ENCODE data around the gene IZUMO1. TPM values are rescaled to one million over a fixed set of nuclear protein-coding genes. Genes with fewer than 3 reads are reported as not detected.

Gene IZUMO1
- total RNA-seq, 1 donor from 2014 or later = 0.52 TPM

DNA sequence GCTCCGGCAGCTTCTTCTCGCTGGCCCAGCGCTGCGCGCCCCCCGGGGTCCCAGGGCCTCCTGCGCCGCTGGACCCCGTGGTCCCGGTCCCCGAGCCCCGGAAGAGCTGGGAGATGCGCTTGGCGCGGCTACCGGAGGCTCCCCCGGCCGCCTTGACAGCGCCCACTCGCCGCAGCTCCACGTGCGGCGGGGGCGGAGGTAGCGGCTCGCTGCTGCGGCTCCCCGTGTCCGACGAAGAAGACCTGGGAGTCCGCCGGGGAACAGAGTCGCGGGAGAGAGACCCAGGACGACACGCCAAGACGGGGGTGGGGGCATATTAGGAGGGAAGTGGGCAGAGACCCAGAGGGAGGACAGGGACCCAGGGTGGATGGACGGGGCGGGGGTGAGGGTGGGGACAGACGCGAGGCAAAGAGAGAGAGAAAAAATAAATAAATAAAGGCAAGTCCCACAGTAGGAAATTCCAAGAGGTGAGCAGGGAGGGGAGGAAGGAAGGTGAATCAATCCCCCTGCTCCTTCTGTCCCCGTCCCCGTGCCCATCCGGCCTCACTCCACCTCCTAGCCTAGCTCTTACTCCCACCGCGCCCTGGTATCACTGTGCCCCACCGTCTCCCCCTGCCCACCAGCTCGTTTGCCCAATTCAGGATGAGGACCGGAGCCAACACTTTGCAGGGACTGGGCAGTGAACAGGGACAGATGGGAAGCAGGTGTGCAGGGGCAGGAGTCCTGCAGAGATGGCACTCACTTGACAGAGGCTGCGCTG lies 7.1 kb downstream of the IZUMO1 start:
- Histone ChIP-seq H3K27ac (ENCODE audit: low read depth, low read length) (peak overlapping the region; percentile 79), H3K9me3 (ENCODE audit: control insufficient read depth in 3 of 3, low read length in 3 of 3) (no peaks in the 10 kb centered on the region), H3K36me3 (ENCODE audit: control insufficient read depth in 3 of 3, insufficient read depth in 3 of 3, low read length in 3 of 3) (no peaks in the 10 kb centered on the region), H3K9ac (ENCODE audit: low read depth in 1 of 3, low read length in 3 of 3) (peak overlapping the region; percentile 68 to 83 (median 72)), H3K27me3 (ENCODE audit: control insufficient read depth in 3 of 3, insufficient read depth in 3 of 3, low read length in 3 of 3) (no peaks in the 10 kb centered on the region), H3K4me1 (ENCODE audit: control insufficient read depth in 3 of 3, insufficient read depth in 3 of 3, low read length in 3 of 3) (peaks cover 14 to 27% (median 25%) of the 10 kb centered on the region in 3 donors), H3K4me3 (ENCODE audit: low read length in 3 of 3) (peak overlapping the region; percentile 57 to 76 (median 72))

DNA sequence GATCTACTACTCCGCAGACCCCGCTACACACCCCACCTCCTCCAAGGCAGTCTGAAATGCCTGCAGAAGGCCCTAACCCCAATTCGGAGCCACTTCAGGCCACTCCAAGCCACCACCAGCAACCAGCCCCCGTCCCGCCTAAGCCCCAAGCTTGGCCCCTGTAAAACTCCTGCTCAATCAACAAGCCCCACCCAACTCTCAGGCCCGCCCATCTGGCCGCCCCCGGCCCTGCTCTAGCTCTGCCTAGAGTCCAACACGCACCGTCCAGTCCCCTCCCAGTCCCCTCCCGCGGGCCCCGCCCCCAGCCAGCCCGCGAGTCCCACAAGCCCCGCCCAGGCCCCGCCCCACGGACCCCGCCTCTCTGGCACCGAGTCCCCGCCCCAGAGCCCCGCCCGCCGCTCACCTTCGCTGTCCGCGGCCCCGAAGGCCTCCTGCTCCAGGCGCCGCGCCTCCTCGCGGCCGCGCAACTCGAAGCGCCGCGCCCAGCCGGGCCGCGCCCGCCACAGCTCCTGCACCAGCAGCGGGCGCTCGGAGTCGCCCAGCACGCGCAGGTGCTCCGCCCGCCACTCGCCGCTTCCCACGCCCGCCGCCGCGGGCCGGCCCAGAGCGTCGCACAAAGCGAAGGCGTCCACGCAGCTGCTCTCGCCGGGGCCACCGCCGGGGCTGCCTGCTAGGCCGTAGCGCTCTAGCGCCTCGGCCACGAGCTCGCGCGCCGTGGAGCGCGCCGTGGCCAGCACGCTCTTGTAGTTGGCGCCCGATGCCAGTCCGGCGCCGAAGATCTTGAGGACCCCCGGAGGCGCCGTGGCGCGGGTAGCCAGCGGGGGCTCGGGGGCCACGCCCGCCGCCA lies 7.9 kb downstream of the IZUMO1 start:
- H3K36me3 ChIP-seq (ENCODE audit: control insufficient read depth in 3 of 3, insufficient read depth in 3 of 3, low read length in 3 of 3) = no peaks in the 10 kb centered on the region
- H3K9ac ChIP-seq (ENCODE audit: low read depth in 1 of 3, low read length in 3 of 3) = peak overlapping the region; percentile 57 to 83 (median 72)
- no peaks in the 10 kb centered on the region for H3K27me3 ChIP-seq (ENCODE audit: control insufficient read depth in 3 of 3, insufficient read depth in 3 of 3, low read length in 3 of 3)
- peak overlapping the region; percentile 79 for H3K27ac ChIP-seq (ENCODE audit: low read depth, low read length)
- peaks cover 14 to 27% (median 25%) of the 10 kb centered on the region in 3 donors for H3K4me1 ChIP-seq (ENCODE audit: control insufficient read depth in 3 of 3, insufficient read depth in 3 of 3, low read length in 3 of 3)
- H3K4me3 ChIP-seq (ENCODE audit: low read length in 3 of 3) = peak overlapping the region; percentile 62 to 76 (median 72)
- H3K9me3 ChIP-seq (ENCODE audit: control insufficient read depth in 3 of 3, low read length in 3 of 3) = no peaks in the 10 kb centered on the region

DNA sequence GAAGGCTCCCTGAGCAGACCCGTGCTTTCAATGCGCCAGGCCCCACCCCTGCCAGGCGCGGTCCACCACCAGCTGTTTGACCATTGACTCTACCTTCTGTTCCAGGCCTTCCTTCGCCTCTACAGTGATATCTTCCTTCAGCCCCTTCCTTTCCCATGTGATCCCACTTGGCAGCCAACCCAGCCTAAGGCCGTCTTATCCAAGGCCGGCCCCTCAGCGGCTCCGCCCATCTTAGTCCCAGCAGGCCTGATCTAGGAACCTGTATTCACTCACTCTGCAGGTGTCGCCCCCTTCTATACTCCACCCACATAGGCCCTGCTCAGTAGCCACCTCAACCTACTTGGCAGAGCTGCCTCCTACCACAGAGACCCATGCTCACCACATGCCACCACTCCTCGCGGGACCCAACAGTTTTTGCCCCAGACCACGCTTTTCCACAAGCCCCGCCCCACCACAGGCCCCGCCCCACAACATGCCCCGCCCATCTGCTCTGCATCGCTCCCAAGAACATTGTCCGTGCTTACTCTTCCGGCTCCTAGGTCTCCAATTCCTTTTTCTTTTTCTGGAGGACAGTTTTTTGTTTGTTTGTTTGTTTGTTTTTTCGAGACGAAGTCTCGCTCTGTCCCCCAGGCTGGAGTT lies 9.2 kb downstream of the IZUMO1 start:
- Histone ChIP-seq H3K27me3 (ENCODE audit: control insufficient read depth in 3 of 3, insufficient read depth in 3 of 3, low read length in 3 of 3) (no peaks in the 10 kb centered on the region), H3K36me3 (ENCODE audit: control insufficient read depth in 3 of 3, insufficient read depth in 3 of 3, low read length in 3 of 3) (peaks cover 0 to 2% (median 0%) of the 10 kb centered on the region in 3 donors), H3K4me3 (ENCODE audit: low read length in 3 of 3) (no peak overlapping the region), H3K4me1 (ENCODE audit: control insufficient read depth in 3 of 3, insufficient read depth in 3 of 3, low read length in 3 of 3) (peaks cover 14 to 27% (median 25%) of the 10 kb centered on the region in 3 donors), H3K9me3 (ENCODE audit: control insufficient read depth in 3 of 3, low read length in 3 of 3) (no peaks in the 10 kb centered on the region), H3K27ac (ENCODE audit: low read depth, low read length) (no peak overlapping the region), H3K9ac (ENCODE audit: low read depth in 1 of 3, low read length in 3 of 3) (no peak overlapping the region)

DNA sequence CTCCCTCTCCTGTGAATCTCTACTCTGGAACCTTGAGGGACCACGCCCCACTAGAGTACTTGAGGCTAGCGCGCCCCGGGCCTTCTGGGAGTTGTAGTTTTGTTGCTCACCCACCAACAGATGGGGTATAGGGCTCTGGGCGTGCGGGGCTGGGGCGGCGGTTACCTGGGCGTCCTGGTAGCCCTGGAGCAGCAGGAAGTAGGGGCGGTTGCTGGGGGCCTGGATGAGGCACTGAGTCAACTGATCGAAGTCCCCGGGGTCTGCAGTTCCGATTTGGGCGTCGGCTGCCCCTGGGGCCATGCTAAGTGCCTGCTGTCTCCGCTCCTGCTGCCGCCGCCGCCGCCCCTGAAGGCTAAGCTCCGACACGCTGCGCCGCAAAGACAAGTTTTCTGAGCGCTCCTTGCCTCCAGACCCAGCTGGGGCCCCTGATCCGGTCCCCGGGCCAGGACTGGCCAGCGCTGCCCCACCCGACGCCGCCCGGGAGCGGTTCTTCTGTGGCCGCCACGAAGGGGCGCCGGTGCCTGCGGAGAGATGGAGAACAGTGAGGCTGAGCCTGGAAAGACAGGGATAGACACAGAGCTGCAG lies 11.6 kb downstream of the IZUMO1 start:
- H3K9me3 ChIP-seq (ENCODE audit: control insufficient read depth in 3 of 3, low read length in 3 of 3) = no peaks in the 10 kb centered on the region
- H3K36me3 ChIP-seq (ENCODE audit: control insufficient read depth in 3 of 3, insufficient read depth in 3 of 3, low read length in 3 of 3) = peaks cover 0 to 2% (median 0%) of the 10 kb centered on the region in 3 donors
- H3K9ac ChIP-seq (ENCODE audit: low read depth in 1 of 3, low read length in 3 of 3) = no peak overlapping the region
- no peak overlapping the region for H3K27ac ChIP-seq (ENCODE audit: low read depth, low read length)
- H3K27me3 ChIP-seq (ENCODE audit: control insufficient read depth in 3 of 3, insufficient read depth in 3 of 3, low read length in 3 of 3) = no peaks in the 10 kb centered on the region
- H3K4me1 ChIP-seq (ENCODE audit: control insufficient read depth in 3 of 3, insufficient read depth in 3 of 3, low read length in 3 of 3) = peaks cover 8 to 15% (median 15%) of the 10 kb centered on the region in 3 donors
- H3K4me3 ChIP-seq (ENCODE audit: low read length in 3 of 3) = no peak overlapping the region

DNA sequence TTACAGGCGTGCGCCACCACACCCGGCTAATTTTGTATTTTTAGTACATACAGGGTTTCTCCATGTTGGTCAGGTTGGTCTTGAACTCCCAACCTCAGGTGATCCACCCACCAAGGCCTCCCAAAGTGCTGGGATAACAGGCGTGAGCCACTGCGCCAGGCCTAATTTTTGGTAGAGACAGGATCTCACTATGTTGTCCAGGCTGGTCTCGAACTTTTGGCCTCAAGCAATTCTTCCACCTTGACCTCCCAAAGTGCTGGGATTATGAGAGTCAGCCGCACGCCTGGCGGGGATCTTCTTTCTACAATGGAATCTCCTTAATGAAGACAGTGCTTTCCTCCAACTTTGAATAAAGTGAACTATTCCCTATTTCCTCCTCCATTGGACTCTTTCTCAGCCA lies 12.1 kb downstream of the IZUMO1 start:
- Histone ChIP-seq H3K27ac (ENCODE audit: low read depth, low read length) (no peak overlapping the region), H3K4me1 (ENCODE audit: control insufficient read depth in 3 of 3, insufficient read depth in 3 of 3, low read length in 3 of 3) (peaks cover 4 to 11% (median 10%) of the 10 kb centered on the region in 3 donors), H3K9me3 (ENCODE audit: control insufficient read depth in 3 of 3, low read length in 3 of 3) (no peaks in the 10 kb centered on the region), H3K4me3 (ENCODE audit: low read length in 3 of 3) (no peak overlapping the region), H3K9ac (ENCODE audit: low read depth in 1 of 3, low read length in 3 of 3) (no peak overlapping the region), H3K27me3 (ENCODE audit: control insufficient read depth in 3 of 3, insufficient read depth in 3 of 3, low read length in 3 of 3) (no peaks in the 10 kb centered on the region), H3K36me3 (ENCODE audit: control insufficient read depth in 3 of 3, insufficient read depth in 3 of 3, low read length in 3 of 3) (peaks cover 0 to 2% (median 0%) of the 10 kb centered on the region in 3 donors)

DNA sequence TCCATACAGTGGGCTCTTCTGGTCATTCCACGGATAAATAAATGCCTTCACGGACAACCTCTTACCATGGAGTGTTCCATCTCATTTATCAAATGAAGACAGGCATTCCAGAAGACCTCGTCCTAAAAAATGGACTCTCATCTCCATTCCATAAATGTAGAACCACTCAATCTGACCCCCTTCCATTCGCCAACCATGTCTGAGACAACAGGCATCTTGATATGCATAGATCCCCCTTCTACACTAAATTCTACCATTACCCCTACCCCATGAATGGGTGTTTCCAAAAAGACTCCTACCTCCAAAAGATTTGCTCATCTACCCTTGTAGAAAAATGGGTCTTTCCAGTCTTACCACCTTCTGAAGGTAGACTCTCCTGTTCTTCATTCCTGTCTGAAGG lies 15.3 kb downstream of the IZUMO1 start:
- H3K27me3 ChIP-seq (ENCODE audit: control insufficient read depth in 3 of 3, insufficient read depth in 3 of 3, low read length in 3 of 3) = no peaks in the 10 kb centered on the region
- H3K9ac ChIP-seq (ENCODE audit: low read depth in 1 of 3, low read length in 3 of 3) = no peak overlapping the region
- no peaks in the 10 kb centered on the region for H3K9me3 ChIP-seq (ENCODE audit: control insufficient read depth in 3 of 3, low read length in 3 of 3)
- H3K4me3 ChIP-seq (ENCODE audit: low read length in 3 of 3) = no peak overlapping the region
- no peaks in the 10 kb centered on the region for H3K4me1 ChIP-seq (ENCODE audit: control insufficient read depth in 3 of 3, insufficient read depth in 3 of 3, low read length in 3 of 3)
- H3K36me3 ChIP-seq (ENCODE audit: control insufficient read depth in 3 of 3, insufficient read depth in 3 of 3, low read length in 3 of 3) = peaks cover 0 to 2% (median 0%) of the 10 kb centered on the region in 3 donors
- no peak overlapping the region for H3K27ac ChIP-seq (ENCODE audit: low read depth, low read length)

DNA sequence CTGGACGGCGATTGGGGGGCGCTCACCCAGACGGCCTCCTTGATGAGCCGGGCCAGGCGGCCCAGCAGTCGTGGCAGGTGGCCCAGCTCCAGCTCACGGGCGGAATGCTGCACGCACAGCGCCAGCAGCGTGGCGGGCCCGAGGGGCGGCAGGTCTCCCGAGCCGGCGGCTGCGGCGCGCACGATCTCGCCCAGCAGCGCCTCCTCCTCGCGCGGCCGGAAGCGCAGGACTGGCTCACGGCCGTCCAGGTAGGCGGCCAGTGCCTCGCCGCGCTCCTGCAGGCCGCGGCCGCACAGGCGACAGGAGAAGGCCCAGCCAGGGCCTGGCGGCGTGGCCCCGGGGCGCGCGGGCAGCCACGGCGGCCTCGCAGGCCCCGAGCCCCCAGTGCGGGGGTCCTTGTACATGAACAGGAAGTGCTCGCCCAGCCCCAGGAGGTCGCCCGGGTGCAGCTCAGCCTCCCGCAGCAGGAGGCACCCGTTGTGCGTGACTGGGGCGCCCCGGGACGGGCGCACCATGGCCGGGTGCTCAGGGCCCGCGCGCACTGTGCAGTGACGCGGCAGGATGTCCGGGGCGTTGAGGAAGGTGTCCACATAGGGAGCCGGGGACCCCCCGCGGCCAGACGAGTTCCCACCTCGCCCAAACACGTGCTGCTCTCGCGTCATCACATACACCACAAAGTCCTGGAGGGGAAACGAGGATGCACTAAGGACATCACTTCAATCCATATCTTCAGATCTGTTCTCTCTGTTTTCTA lies 17.6 kb downstream of the IZUMO1 start:
- H3K9me3 ChIP-seq (ENCODE audit: control insufficient read depth in 3 of 3, low read length in 3 of 3) = no peaks in the 10 kb centered on the region
- no peak overlapping the region for H3K27ac ChIP-seq (ENCODE audit: low read depth, low read length)
- H3K4me1 ChIP-seq (ENCODE audit: control insufficient read depth in 3 of 3, insufficient read depth in 3 of 3, low read length in 3 of 3) = peaks cover 7 to 12% (median 7%) of the 10 kb centered on the region in 3 donors
- no peak overlapping the region for H3K9ac ChIP-seq (ENCODE audit: low read depth in 1 of 3, low read length in 3 of 3)
- no peak overlapping the region for H3K4me3 ChIP-seq (ENCODE audit: low read length in 3 of 3)
- H3K36me3 ChIP-seq (ENCODE audit: control insufficient read depth in 3 of 3, insufficient read depth in 3 of 3, low read length in 3 of 3) = peaks cover 0 to 2% (median 2%) of the 10 kb centered on the region in 3 donors
- H3K27me3 ChIP-seq (ENCODE audit: control insufficient read depth in 3 of 3, insufficient read depth in 3 of 3, low read length in 3 of 3) = no peaks in the 10 kb centered on the region

DNA sequence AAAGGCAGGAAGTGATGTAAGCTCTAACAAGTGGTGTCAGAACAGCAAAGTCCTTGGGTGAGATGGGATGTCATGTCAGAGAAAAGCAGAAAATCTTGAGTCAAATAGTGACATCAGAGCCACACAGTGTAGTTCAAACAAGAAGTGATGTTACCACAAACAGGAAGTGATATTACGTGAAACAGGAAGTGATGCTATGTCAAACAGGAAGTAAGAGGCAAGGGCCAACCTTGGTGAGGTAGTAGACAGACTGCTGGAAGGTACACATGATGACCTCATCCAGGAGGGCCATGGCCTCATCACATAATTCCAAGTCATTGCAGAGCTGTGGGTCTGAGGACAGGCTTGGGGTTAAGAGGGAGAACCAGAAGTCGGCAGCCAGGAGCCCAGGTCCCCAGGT lies 20.2 kb downstream of the IZUMO1 start:
- Histone ChIP-seq H3K27ac (ENCODE audit: low read depth, low read length) (peak overlapping the region; percentile 79), H3K4me3 (ENCODE audit: low read length in 3 of 3) (no peak overlapping the region), H3K4me1 (ENCODE audit: control insufficient read depth in 3 of 3, insufficient read depth in 3 of 3, low read length in 3 of 3) (peaks cover 8 to 14% (median 9%) of the 10 kb centered on the region in 3 donors)

More for the DNA sequence above, 20.2 kb downstream of the IZUMO1 start:
- Histone ChIP-seq H3K36me3 (ENCODE audit: control insufficient read depth in 3 of 3, insufficient read depth in 3 of 3, low read length in 3 of 3) (peaks cover 0 to 2% (median 0%) of the 10 kb centered on the region in 3 donors), H3K27me3 (ENCODE audit: control insufficient read depth in 3 of 3, insufficient read depth in 3 of 3, low read length in 3 of 3) (no peaks in the 10 kb centered on the region), H3K9me3 (ENCODE audit: control insufficient read depth in 3 of 3, low read length in 3 of 3) (no peaks in the 10 kb centered on the region), H3K9ac (ENCODE audit: low read depth in 1 of 3, low read length in 3 of 3) (no peak overlapping the region)

Measured in skeletal muscle tissue (tissue), 4 donors.